ENCODE results near the gene ZC3H12D.

Gene ZC3H12D

DNA sequence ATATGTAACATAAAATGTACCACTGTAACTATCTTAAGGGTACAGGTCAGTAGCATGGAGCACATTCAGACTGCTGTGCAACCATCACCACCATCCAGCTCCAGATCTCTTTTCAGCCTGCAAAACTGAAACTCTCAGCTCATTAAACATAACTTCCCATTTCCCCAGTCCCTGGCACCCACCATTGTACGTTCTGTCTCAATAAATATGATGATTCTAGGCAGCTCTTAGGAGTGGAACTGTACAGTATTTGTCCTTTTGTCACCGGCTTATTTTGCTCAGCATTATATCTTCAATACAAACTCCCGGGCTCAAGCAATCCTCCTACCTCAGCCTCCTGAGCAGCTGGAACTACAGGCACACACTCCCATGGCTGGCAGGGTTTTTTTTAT lies 1.5 kb downstream of the ZC3H12D start:
- no peak for DNase-seq (ENCODE audit: low read depth)
- TF ChIP-seq, protein P1, sequence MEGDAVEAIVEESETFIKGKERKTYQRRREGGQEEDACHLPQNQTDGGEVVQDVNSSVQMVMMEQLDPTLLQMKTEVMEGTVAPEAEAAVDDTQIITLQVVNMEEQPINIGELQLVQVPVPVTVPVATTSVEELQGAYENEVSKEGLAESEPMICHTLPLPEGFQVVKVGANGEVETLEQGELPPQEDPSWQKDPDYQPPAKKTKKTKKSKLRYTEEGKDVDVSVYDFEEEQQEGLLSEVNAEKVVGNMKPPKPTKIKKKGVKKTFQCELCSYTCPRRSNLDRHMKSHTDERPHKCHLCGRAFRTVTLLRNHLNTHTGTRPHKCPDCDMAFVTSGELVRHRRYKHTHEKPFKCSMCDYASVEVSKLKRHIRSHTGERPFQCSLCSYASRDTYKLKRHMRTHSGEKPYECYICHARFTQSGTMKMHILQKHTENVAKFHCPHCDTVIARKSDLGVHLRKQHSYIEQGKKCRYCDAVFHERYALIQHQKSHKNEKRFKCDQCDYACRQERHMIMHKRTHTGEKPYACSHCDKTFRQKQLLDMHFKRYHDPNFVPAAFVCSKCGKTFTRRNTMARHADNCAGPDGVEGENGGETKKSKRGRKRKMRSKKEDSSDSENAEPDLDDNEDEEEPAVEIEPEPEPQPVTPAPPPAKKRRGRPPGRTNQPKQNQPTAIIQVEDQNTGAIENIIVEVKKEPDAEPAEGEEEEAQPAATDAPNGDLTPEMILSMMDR (conservative IDR thresholded peaks at IDR 0.05; ENCODE audit: low read depth, low read length) = no peak
- H3K4me3 ChIP-seq (ENCODE audit: low read depth, low read length) = no peak overlapping the region

DNA sequence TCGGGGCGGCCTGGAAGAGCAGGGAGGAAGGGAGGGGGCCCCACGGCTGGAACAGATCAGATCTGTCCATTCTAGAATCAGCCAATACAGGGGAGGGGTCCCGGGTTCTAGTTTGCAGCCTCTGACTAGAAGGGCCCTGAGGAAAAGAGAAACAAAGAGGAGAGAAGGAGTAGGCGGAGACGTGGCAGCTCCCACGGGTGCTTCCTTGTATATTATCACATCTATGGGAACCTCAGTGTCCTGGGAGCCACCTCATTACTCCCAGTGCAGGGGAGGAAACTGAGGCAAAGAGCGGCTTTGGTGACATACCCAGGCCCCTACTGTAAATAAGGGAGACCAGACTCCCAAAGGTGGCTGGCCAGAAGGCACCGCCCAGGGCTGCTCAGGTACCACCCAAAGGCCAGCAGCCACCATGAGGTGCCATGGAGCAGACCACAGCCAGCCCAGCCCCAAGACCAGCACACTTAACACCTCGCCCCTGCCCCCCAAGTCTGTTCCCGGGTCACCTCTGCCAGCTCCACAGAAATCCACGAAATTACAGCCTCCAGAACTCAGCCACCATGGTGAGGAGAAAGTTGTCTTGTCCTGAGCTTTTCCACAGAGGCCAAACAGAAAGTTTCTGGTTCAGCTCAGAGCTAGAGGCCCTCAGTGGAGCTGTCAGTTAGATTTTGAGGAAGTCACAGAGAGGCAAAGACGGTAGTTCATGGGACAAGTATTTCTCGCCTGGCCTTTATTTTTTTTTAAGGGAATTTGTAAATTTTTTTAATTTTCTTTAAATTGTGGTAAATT lies 2.1 kb downstream of the ZC3H12D start:
- TF ChIP-seq, protein P1 (conservative IDR thresholded peaks at IDR 0.05; ENCODE audit: low read depth, low read length) = no peak
- peak overlapping the region; percentile 25 for H3K4me3 ChIP-seq (ENCODE audit: low read depth, low read length)
- no peak for DNase-seq (ENCODE audit: low read depth)

DNA sequence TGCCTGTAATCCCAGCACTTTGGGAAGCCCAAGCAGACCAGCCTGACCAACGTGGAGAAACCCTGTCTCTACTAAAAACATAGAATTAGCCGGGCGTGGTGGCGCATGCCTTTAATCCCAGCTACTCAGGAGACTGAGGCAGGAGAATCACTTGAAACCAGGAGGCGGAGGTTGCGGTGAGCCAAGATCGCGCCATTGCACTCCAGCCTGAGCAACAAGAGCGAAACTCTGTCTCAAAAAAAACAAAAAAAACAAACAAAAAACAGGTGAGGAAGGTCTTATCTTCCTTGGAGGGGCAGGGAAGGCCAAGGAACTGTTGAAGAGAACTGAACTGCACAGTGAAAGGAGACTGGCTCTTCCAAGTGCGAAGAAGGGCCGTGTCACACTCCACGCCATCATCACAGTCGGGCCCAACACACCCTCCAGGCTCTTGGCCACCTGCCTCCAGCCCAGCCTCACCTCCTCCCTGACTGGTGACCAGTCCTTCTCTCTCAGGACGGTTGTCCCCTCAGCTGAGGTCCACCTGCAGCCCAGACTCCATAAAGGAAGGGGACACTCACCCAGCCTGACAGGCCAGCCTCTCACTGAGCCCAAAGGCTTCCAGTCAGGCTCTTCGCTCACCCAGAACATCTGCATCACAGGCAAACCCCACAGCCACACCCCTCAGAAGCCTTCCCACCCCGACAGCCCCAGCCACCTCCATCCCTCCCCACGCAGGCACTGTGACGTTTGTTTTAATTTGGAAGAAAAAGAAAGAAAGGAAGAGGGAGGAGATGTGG lies 4.1 kb downstream of the ZC3H12D start:
- DNase-seq (ENCODE audit: low read depth) = no peak
- H3K4me3 ChIP-seq (ENCODE audit: low read depth, low read length) = no peak overlapping the region
- TF ChIP-seq, protein P1 (conservative IDR thresholded peaks at IDR 0.05; ENCODE audit: low read depth, low read length) = no peak

DNA sequence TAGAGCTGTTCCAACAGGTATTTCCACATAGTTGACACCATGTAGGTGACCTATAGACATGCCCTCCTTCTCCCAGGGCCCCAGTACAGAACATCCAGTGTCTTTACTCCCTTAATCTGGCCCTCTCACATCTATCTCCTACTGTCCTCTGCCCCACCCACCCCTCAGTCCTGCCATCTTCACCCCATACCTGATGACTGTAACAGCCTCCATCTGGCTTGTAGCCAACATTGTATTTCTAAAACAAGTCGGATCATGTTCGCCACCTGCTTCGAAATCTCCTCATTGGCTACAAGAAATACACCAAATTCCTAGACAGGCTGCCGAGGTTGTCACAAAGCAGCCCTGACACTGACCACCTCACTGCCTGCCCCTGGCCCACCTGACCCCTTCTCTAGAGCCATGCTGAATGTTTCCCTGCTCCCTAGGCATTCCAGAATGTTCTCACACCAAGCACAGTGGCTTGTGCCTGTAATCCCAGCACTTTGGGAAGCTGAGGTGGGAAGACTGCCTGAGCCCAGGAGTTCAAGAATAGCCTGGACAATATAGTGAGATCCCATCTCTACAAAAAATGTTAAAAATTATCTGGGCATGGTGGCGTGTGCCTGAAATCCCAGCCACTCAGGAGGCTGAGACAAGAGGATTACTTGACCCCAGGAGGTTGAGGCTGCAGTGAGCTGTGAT lies 6.0 kb downstream of the ZC3H12D start:
- DNase-seq (ENCODE audit: low read depth) = no peak
- TF ChIP-seq, protein P1 (conservative IDR thresholded peaks at IDR 0.05; ENCODE audit: low read depth, low read length) = no peak
- no peak overlapping the region for H3K4me3 ChIP-seq (ENCODE audit: low read depth, low read length)

DNA sequence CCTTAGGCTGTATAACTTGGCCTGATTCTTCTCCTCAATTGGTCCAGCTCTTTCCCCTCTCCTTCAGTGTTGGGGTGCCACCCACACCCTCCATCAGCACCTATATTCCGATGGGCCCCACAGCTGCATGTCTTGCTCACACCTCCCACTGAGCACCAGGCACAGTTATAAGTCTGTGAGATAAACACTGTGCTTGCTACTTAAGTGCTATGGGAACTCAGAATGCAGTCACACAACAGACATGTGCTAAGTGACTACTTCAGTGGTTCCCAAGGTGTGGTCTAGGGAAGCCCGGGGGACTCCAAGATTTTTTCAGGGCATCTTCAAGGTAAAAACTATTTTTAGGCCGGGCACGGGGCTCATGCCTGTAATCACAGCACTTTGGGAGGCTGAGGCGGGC lies 7.3 kb downstream of the ZC3H12D start:
- H3K4me3 ChIP-seq (ENCODE audit: low read depth, low read length) = no peak overlapping the region
- TF ChIP-seq, protein P1 (conservative IDR thresholded peaks at IDR 0.05; ENCODE audit: low read depth, low read length) = no peak
- DNase-seq (ENCODE audit: low read depth) = no peak

DNA sequence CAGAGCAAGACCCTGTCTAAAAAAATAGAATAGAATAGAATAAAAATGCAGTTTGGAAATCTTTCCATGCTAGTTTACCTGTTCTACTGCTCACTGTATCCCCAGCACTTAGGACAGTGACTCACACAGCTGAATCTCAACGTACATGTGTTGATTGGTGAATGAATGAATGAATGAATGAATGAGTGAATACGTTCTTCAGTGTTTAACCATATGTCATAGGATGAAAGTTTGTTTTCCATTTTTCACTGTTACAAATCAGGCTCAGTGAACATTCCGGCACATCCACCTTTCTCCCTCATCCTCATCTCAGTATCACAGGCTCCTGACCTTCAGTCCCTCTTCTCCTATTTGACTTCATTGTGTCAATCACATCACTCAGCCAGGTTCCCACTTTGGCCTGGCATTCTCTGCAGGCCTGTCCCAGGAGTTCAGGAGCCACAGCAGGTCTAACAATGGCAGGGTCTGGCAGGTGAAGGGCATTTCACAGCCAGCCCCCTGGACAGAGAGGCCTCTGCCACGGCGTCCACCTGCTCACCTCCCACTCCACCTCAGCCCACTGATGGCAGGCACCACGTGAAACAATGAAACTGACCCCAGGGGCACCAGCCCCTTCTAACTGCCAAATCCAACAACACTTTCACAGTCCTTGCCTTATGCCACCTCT lies 7.9 kb downstream of the ZC3H12D start:
- TF ChIP-seq, protein P1 (conservative IDR thresholded peaks at IDR 0.05; ENCODE audit: low read depth, low read length) = no peak
- H3K4me3 ChIP-seq (ENCODE audit: low read depth, low read length) = no peak overlapping the region
- DNase-seq (ENCODE audit: low read depth) = no peak
